SKM-1 (cell line): ENCODE results near the gene KIRREL3.

Experiments used
- DNase-seq: peaks from one replicate; lab custom pipeline; 2025; ENCODE audit not compliant: unreplicated experiment; lab: John Stamatoyannopoulos, UW

KIRREL3 gene

DNA sequence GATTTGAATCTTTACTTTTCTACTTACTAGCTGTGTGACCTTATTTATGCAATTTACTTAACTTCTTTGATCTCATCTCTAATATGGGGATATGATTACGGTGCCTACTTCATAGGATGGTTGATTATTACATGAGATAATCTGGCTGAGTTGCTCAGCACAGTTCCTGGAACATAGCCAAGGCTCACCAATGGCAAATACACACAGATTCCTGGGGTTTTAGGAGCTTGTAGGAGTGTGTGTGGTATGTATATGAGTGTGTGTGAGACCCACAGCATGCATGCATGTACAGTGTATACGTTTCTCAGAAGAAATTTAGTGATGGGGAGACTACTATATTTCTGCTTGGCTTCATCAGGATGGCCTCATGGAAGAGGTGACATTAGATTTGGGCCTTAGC lies 256.9 kb downstream of the KIRREL3 start:
- no peak for DNase-seq

DNA sequence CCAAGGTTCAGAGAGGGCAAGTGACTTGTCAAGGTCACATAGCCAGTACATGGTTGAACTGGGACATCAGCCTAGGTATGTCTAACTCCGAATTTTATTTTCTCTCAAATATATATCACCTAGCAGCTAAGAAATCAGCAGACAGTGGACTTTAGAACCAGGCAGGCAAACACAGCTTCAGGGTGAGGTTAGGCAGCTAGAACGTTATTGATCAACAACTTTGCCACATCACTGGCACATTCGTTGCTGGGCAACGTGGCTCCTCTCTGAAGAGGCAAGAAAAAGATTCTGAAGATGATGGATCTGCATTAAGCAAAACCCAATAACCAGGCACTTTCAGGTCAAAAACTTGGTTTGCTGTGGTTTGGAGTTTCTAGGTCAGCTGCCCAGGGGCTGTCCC lies 258.0 kb downstream of the KIRREL3 start:
- DNase-seq = no peak

DNA sequence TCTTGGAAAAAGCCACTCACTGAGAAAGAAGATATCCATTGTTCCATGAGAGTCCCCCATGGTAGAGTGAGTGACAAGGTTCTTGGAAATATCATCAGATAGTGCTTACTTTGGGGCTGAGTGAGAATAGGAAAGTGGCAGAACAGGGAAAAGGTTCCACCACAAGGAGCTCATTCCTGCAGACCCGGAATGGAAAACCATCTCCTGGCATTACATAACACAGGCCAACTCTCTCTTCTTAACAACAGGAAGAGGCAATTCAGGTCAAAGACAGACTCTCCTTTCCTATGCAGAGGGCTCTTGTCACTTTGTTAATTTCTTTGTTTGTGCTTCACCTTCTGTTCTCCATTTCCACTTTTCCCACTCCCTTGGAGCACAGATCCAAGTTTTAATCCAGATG lies 259.7 kb downstream of the KIRREL3 start:
- no peak for DNase-seq

DNA sequence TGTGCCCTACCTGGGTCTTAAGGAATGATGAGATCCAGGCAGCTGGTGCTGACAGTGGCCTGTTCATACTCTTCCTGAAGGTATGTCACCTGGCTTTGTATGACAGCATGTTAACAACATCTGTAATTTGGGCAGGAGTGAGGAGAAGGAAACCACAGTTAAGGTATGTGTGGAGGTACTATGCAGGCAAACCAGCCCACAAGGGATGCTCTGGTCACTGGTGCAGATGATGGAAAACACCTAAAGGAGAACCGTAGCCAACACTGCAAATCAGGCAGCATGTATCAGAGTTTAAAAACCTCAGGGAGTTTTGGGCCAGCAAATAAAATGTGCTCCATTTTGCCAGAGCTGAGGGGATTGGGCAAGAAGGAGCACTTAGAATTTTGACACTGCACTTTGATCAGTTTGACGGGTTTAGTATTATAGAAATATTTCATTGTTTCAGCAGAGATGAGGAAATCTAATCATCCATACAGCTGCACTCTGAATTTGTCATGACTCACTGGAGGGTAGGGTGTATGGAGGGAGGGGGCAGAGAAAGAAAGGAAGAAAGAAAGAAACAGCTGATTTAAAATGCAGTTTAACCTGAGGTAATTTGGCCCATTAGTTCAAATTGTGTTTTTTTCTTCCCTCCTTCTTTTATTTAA lies 260.9 kb downstream of the KIRREL3 start:
- DNase-seq = no peak

DNA sequence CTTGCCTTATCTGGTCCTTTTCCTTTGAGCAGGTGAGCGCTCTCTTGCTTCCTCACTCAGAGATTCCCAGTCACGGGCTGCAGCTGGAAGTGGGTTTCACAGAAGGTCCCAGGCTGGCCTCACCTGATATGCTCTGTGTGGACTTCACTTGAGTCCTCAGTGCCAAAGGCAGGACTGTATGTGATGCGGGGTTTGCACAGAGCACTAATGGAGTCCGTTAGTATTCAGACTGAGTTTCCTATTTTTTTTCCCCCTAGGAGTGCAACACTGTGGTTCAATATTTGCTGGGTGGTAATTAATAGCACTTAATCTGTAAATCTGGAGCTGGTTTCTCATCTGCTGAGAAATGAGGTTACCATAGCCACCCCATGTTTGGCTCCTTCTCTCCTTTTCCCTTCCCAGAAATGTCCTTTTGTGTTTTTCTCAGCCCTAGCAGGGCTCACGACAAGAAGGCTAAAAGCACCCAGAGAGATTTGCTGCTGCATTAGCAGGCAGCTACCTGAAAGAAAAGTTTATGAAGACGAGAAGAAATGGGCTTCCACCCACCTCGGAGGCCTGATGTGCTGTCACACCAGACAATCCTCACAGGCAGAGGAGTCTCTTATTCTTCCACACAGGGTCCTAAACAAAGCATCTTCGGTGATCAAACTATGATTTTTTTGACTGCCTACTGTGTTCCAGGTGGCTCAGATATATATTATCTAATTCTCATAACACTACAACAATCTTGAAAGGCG lies 262.1 kb downstream of the KIRREL3 start:
- no peak for DNase-seq

DNA sequence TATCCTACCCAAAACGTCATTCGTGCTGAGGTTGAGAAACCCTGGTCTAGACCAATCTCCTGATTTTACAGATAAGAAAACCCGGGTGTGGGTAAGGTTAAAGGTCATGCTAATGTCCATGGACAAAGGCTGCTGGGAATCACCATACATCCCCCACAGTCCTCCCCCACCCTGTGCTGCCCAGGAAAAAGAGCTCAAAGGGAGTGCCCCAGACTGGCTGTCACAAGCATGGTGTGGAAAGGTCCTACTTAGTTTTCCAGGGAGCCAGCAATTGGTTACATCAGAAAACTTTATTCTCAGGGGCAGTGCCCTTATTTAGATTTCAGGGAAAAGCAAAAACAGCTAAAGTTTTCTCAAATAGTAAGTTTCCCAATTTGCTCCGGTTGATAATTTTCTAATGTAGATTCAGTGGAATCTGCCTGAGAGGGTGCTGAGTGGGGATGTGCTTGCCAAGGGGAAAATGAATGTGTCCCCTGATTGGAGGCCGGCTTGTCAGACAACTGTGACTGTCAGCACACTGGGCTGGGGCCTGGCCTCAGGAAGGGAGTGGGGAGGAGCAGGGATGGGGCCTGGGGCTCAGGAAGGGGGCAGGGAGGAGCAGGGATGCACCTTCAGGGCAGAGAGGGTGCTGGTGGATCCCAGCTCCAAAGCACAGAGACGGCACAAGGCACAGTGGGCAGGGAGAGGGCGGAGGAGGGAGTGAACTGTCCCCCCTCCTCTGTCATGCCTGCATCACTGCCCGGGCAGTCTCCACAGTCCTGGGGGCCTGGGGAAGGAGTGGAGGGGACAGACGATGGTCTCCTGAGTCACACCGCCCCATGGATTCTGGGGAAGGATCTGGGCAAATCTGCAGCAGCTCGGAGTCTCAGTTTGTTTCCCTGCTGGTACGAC lies 263.6 kb downstream of the KIRREL3 start:
- DNase-seq = no peak

DNA sequence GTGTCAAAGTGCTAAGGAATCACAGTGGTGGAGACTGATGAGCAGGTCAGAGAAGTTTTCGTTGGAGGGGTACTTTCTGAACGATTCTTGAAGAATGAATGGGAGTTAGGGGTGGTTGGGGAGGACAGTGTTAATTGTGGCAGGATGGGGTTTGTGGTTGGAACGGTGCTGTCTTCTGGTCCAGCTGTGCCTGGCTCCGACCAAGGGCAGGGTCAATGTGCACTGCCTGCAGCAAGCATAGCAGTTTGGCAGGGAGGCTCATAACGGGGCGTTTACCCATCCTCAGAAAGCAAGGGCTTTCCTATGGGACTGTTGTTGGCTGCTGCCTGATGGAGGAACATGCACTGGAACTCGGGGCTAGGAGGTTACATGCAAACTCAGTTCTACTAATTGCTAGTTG lies 265.8 kb downstream of the KIRREL3 start:
- DNase-seq = no peak

DNA sequence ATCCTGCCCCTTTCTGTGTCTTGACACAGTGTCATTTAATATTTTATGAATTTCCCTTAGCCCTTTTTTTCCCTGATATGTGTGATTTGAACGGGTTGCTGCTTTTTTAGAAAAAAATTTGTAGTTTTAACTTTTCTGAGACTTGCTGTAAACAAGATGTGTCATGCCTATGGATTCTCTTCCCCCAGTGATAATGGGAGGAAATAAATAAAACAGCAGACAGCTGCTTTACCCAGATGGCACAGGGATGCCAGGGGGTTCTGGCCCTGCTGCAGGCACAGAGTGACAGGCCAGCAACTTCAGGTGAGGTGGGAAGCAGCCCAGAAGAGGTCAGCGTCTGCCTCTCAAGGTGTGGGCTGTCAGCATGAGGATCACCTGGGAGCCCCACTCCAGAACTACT lies 266.9 kb downstream of the KIRREL3 start:
- DNase-seq = no peak

DNA sequence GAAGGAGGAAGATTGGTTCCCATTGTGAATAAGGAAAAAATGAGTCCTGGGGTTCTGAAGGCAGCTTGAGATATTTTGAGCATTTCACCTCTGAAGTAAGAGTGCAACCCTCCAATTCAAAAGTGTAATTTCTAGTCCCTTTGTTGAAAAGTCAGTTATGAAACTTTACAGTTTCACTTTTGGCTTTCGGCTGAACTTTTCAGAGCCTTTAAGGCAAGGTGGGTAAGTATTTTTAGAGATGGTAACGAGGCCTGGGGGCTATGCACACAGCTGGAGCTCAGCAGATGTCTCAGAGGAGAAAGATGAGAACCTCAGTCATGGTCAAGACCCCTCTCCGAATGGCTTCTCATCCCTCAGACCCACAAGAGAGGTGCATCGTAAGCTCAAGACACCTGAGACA lies 267.6 kb downstream of the KIRREL3 start:
- no peak for DNase-seq

DNA sequence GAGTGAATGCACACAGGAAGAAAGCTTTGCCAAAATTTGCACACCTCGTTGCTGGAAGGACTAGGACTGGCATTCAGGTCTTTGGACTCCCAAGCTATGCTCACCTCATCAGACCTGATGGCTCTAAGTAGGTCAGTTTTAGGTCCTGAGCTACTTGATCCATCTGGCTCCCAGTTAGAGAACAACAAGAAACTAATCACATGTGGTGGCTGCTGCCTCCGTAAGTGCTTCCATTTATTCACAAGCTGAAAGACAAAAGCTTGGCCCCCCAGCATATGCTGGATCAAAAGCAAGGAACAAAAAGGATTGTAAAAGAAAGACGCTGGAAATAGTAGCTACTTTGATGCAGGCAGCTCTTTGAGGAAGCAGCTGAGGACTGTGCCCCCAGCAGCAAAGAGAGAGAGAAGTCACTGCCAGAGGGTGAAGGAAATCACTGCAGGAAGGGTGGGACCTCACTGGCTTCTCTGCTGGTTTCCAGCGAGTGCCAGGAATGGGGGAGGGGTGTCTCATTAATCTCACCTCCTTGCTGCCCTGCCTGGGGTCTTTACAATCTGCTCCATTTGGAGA lies 268.9 kb downstream of the KIRREL3 start:
- DNase-seq = no peak

DNA sequence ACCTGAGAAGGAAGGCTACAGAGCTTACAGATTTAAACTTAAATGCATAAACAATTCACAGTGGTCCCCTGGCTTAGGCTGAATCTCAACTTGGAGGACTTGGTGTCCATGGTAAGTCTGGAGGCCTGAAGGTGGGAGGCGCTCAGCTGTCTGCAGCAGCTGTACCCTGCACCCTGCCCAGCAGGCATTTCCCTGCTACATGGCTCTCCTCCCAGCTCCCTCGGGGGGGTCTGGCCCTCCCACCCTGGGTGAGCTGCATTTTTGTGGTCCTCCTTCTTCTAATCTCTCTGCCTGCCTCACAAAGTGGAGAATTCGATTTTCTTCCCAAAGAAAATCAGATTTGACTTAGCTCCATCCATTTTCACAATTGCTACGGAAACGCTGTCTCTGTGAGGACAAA lies 273.2 kb downstream of the KIRREL3 start:
- DNase-seq = no peak

DNA sequence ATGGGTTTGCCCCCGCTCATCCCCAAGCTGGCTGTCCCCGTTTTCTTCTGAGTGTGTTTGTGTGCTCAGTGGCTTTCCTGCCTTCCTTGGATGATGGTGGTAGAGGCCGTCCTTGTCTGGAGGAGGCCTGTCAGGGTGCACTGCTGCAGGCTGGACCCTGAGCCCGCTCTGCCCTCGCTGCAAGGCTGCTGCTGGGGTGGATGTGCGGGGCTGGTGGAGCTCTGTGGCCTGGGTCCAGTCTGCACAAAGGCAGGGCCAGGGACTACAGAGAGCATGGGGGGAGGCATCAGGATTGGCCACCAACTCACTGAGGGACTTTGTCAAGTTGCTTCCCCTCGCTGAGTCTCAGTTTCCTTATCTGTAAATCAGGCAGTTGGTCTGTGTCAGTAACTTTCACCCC lies 275.0 kb downstream of the KIRREL3 start:
- no peak for DNase-seq

DNA sequence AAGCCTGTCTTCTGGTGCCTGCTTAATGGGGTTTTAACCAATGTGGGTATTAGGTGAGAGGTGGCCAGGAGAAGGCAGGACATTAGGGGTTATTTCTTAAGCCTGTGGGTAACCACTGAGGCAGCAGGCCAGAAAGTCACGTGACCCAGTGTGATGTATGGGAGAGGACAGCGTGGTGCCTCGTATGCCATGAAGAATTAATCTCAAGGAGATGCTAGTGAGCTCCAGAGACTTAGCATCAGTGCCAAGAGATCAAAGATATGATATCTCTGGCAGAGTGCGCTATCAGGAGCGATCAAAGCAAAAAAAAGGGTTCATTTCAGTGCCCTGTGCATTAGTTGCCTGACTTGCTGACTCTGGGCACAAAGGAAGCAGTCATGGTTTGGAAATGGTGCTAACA lies 275.5 kb downstream of the KIRREL3 start:
- DNase-seq = no peak

DNA sequence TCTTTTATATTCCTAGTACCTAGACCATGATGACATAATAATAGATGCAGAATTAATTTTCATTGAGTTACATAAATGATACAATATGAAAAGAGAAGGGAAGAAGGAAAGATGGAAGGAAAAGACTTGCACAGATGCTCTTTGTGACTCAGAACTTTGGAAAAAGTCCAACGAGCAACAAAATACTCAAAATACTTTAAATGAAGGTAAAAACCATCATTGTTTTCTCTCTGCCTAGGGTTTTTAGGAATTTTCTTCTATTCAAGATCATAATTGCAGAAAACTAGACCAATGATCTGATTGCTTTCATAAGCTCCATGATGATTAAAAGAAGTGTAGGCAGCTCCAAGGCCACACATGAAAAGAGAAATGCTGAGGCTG lies 276.9 kb downstream of the KIRREL3 start:
- DNase-seq = no peak

DNA sequence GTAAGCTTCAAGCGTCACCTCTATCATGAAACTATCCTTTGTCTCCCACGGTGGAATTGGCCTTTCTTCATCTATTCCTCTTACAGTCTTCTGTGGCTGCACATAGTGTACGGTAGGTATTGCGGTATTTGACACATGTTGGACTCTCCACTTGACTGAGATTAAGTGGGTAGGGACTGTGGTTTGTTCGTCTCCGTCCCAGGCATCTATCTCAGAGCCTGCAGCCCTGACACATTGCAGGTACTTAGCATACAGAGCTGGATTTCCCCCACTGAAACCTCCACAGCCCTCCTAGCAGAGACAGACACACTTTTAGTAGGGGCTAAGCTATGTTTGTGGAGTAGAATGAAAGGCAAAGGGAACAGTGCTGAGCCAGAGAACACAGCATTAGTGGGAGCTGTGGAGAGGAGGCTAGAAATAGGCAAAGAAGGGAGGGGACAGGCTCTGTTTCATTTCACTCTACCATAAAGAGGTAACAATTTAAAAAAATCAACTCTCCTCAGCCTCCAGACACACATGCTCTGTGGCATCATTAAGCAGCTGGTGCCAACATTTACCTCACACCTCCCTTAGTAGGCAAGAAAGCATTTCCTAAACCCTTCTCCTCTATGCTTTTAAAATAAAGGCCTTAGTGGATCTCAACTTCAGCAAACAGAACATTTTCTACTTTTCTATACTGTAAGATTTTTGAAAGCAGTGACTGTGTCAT lies 277.5 kb downstream of the KIRREL3 start:
- DNase-seq = no peak

DNA sequence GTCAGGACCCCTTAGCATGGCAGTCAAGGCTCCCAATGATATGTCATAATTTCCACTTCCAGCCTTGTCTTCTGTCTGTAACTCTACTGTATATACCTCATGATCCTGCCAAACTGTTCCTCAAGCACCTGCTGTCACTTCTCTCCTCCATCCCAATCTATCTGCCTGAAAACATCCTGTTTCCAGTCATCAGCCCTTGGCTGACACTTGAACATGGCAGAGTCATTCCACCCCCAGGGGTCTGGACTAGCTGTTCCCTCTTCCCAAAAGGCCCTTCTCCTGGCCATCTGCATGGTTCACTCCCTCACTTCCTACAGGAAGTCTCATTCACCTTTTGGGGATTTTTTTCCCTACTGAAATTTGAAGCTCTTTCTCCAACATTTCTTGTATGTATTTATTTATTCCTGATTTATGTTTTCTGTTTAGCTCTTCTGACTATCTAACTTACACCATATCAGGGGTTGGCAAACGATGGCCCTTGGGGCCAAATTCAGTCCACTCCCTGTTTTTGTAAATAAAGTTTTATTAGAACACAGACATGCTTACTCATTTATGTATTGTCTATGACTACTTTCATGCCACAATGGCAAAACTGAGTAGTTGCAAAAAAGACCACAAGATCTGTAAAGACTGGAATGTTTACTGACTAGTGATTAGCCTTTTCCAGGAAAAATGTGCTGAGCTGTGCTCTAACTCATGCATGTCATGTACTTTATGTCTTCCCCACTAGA lies 278.4 kb downstream of the KIRREL3 start:
- DNase-seq = no peak

DNA sequence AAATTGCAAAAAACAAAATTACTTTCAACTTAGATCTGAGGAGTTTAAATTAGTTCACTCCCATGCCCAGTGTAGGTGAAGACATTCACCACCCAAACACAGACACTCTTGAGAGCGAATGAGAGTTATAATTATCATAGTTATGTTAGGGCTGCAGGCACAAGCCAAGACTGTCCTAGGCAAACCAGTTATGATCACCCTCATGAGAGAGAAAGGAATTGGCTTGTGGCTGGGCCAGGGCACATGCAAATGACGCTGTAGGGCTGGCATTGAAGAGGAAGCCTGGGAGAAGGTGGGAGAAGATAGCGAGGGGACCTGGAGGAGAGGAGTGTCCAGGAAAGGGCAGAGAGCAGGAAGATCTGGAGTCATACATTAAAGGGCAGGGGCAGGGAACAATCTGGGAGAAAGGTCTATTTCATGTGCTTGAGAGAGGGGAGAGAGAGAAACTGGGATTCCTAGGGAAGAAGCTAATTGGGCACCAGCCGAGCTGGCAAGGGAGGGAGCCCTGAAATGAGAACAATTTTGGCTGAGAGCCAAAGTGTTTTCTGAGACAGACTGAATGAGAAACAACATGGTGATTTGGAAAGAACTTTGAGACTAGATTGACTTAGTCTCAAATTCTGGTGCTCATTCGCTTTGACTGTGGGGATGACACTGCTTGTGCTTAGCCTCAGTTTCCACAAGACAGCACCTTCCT lies 279.9 kb downstream of the KIRREL3 start:
- no peak for DNase-seq

DNA sequence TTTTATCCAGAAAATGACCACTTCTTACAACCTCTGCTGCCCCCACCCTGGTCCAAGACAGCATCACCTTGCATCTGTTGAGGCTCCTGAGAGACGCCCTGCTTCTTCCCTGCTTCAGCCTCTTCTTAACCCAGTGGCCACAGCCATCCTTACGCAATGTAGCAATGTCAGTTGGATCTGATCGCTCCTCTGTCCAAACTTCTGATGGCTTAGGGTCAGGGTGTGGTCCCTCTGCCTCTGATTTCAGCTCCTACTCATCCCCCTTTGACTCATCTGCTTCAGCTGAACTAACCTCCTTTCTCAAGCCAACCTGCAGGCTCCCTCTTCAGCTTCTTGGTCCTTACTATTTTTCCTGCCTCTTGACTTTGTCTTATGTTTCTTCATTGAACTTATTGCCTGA lies 280.8 kb downstream of the KIRREL3 start:
- DNase-seq = no peak

DNA sequence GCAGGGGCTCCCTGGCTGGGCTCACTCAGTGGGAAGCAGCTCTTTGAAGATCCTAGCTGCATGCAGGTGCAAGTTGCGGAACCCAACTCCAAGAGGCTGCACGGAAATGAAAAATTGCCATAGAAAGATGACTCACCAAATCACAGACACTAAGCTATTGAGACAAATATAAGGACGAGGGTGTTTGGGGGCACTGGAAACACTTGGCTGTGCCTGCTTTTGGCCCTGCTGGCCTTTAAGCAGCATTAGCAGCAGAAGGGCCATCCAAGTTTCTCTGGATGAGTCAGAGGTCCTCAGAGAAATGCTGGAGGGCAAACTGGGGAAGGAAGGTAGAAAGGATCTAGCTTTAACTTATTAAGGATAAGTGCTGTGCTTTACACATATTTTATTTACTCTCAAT lies 282.3 kb downstream of the KIRREL3 start:
- no peak for DNase-seq
